ENCODE data around the gene ANAPC2.

ANAPC2 gene

DNA sequence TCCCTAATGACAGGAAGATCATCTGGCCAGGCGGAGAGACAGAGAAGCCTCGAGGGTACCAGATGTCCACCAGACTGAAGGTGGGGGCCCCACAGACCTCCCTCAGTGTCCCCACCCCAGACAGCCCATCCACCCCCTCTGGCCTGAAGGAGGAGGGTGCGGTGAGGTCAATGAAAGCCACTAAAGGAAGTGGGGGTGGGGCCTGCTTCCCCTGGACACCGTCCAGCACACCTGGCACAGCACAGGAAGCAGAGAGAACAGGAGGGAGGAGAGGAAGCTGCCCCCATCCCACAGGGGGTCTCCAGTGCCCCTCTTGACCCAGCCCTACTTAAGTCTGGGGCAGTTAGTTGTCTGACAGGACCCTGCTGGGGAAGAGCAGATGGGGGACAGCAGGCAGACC lies 29.7 kb downstream of the ANAPC2 start:
- in situ Hi-C loops (cut with HindIII; ENCODE audit: low pct_ligation_motif_present, low pct_unique_long_range_greater_than_20kb, low sequenced_read_pairs), result no loop called here
- no peak for DNase-seq

DNA sequence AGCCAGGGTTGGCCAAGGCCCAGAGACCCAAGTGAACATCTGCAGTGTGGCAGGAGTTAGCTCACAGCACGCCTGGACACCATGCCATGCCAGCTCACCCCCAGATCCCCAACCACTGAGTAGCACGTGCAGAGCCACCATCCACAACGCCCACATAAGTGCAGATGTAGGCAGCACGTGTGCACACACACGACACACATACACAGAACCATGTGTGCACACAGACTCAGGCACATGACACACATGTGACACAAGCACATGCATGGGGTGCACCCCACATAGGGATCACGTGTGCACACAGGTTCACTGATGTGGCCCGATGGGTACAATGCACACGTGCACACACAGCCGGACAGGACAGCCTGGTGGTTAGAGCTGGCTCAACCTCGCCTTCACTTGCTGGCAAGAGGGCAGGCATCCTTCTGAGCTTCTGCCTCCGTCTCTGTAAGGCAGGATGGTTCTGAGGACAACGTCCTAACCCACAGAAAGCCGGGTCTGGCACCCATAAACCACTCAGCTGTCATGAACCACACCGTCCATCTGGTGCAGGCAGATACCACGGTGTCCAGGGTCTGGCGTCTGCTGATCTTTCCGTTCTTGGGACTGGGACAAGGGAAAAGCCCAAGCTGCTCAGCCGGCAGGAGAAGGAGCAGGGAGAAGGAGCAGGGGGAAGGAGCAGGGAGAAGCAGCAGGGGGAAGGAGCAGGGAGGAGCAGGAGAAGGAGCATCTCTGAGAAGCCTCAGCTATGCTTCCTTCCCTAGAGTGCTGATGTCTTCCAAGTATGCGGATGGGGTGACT lies 30.5 kb downstream of the ANAPC2 start:
- in situ Hi-C loops (cut with HindIII; ENCODE audit: low pct_ligation_motif_present, low pct_unique_long_range_greater_than_20kb, low sequenced_read_pairs), result no loop called here
- DNase-seq, result no peak

DNA sequence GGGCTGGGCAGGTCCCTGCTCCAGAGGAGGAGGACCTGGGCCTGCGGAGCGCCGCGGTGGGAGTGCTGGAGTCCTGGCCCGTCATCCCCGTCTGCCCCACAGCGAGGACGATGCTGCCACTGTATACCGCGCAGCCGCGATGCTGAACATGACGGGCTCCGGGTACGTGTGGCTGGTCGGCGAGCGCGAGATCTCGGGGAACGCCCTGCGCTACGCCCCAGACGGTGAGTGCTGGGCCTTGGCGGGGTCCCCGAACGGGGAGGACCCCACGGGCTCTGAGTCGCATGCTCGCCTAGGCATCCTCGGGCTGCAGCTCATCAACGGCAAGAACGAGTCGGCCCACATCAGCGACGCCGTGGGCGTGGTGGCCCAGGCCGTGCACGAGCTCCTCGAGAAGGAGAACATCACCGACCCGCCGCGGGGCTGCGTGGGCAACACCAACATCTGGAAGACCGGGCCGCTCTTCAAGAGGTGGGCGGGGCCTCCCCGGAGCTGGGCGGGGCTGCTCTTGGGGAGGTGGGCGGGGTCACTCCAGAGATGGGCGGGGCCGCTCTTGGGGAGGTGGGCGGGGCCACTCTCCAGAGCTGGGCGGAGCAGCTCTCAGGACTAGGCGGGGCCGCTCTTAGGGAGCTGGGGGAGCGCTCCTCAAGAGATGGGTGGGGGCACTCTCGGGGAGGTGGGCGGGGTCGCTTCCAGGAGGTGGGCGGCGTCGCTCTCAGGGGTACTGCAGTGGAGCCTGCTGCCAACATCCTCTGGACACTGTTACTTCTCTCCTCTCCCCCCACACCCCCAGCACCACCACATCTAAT lies 31.6 kb downstream of the ANAPC2 start:
- in situ Hi-C loops (cut with HindIII; ENCODE audit: low pct_ligation_motif_present, low pct_unique_long_range_greater_than_20kb, low sequenced_read_pairs), result no loop called here
- no peak for DNase-seq

DNA sequence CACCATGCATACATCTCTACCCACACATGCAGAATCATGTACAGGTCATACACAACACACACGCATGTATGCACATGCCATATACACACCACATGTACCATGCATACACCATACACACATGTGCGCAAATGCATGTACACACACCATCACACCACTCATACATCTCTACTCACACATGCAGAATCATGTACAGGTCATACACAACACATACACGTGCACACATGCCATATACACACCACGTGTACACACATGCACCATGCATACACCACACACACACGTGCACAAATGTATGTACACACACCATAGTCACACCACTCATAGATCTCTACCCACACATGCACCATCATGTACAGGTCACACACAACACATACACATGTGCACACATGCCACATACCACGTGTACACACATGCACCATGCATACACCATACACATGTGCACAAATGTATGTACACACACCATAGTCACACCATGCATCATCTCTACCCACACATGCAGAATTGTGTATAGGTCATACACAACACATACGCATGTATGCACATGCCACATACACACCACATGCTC lies 35.4 kb downstream of the ANAPC2 start:
- no peak for DNase-seq
- in situ Hi-C loops (cut with HindIII; ENCODE audit: low pct_ligation_motif_present, low pct_unique_long_range_greater_than_20kb, low sequenced_read_pairs), result no loop called here

DNA sequence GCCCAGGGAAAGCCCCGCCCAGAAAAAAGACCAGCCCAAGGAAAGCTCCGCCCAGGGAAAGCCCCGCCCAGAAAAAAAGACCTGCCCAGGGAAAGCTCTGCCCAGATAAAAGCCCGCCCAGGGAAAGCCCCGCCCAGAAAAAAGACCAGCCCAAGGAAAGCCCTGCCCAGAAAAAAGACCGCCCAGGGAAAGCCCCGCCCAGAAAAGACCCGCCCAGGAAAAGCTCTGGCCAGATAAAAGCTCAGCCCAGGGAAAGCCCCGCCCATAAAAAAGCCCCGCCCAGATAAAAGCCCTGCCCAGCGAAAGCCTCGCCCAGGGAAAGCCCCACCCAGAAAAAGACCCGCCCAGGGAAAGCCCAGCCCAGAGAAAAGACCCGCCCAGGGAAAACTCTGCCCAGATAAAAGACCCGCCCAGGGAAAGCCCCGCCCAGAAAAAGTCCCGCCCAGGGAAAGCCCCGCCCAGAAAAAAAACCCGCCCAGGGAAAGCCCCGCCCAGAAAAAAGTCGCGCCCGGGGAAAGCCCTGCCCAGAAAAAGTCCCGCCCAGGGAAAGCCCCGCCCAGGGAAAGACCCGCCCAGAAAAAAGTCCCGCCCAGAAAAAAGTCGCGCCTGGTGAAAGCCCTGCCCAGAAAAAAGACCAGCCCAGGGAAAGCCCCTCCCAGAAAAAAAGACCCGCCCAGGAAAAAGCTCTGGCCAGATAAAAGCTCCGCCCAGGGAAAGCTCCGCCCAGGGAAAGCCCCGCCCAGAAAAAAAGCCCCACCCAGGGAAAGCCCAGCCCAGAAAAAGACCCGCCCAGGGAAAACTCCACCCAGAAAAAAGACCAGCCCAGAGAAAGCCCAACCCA lies 37.5 kb downstream of the ANAPC2 start:
- in situ Hi-C loops (cut with HindIII; ENCODE audit: low pct_ligation_motif_present, low pct_unique_long_range_greater_than_20kb, low sequenced_read_pairs), result no loop called here
- DNase-seq, result peak; percentile 51

DNA sequence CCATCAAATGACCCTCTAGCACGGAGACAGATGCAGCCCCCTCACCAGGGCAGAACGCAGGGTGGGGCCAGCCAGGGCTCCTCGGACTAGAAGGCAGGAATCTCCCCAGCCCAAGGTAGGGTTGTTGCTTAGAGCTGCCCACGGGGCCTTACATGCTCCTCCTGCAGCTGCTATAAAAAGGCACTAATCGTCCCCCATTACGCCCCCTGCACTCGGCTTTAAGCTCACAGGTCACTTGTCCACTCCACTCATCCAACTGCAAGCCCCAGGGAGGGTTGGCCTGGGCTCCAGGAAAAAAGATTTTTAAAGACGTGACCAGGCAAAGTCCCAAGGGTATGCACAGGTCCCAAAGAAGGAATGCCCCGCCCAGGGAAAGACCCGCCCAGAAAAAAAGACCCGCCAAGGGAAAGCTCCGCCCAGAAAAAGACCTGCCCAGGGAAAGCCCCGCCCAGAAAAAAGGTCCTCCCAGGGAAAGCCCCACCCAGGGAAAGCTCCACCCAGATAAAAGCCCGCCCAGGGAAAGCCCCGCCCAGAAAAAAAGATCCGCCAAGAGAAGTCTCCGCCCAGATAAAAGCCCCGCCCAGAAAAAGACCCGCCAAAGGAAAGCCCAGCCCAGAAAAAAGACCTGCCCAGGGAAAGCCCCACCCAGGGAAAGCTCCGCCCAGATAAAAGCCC lies 38.3 kb downstream of the ANAPC2 start:
- DNase-seq, result no peak
- in situ Hi-C loops (cut with HindIII; ENCODE audit: low pct_ligation_motif_present, low pct_unique_long_range_greater_than_20kb, low sequenced_read_pairs), result no loop called here

DNA sequence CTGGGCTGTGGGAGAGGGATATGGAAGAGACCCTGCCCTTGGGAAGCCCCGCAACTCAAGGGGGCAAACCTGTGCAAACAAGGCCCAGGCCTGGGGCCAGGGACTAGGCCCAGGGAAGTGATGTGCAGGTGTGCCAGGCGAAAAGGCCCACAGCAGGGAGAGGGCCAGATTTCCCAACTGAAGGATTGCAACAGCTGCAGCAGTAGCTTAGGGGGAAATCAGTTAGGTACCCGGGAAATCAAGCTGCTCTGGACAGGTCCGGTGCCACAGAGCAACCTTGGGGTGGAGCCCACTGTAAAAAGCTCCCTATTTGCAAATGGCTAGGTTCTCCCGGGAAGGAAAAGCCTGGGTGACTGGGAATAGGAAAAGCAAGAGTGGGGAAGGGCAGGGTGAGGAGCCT lies 39.0 kb downstream of the ANAPC2 start:
- in situ Hi-C loops (cut with HindIII; ENCODE audit: low pct_ligation_motif_present, low pct_unique_long_range_greater_than_20kb, low sequenced_read_pairs), result no loop called here
- DNase-seq, result no peak

DNA sequence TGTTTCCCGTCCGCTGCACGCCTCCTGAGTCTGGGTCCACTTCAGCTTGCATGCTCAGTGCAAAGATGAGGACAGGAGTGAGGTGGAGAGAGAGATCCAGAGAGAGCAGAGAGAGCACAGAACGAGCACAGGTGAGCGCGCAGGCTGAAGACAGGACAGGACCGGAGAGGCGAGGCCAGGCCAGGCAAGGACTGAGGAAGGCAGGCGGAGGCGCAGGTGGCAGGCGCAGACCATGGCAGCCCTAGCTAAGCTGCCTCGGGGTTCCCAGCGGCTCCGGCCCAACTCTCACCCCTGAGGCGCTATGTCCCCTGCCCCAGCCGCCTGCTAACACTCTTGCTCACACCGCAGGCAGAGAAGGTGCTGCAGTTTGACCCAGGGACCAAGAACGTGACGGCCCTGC lies 39.7 kb downstream of the ANAPC2 start:
- in situ Hi-C loops (cut with HindIII; ENCODE audit: low pct_ligation_motif_present, low pct_unique_long_range_greater_than_20kb, low sequenced_read_pairs), result no loop called here
- no peak for DNase-seq

DNA sequence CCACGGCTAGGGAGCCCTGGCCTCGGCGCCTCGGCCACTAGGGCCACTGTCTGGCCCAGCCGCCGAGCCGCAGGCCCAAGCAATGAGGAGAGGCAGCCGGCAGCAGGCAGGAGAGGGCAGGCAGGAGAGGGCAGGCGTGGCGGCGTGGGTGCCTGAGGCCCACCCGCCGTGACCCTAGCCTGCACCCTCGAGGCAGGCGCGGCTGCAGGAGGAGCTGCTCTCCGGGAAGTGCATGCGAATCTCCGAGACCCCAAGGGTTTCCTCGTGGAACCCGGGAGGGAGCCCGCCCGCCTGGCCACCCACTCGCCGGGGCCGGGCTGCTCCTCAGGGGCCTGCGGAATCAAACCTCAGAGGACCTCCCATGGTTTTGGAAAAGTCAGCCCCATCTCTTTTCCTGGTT lies 40.1 kb downstream of the ANAPC2 start:
- no peak for DNase-seq
- in situ Hi-C loops (cut with HindIII; ENCODE audit: low pct_ligation_motif_present, low pct_unique_long_range_greater_than_20kb, low sequenced_read_pairs), result no loop called here

DNA sequence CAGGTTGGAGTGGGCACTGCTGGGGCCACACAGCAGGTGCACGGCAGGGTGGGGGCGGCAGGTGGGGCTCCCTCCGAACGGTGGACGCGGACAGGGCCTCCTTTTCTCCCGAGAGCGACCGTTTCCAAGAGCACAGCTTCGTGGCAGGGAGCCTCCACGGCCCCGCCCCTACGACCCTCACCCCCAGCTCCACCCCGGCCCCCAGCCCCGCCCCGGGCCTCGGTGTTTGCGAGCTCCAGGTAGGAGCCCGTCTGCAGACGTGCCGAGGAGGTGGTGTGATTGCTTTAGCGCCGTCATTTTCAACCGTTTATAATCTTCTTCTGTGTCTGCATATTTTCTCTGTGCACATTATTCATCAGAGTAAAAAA lies 40.6 kb downstream of the ANAPC2 start:
- in situ Hi-C loops (cut with HindIII; ENCODE audit: low pct_ligation_motif_present, low pct_unique_long_range_greater_than_20kb, low sequenced_read_pairs), result no loop called here
- no peak for DNase-seq

DNA sequence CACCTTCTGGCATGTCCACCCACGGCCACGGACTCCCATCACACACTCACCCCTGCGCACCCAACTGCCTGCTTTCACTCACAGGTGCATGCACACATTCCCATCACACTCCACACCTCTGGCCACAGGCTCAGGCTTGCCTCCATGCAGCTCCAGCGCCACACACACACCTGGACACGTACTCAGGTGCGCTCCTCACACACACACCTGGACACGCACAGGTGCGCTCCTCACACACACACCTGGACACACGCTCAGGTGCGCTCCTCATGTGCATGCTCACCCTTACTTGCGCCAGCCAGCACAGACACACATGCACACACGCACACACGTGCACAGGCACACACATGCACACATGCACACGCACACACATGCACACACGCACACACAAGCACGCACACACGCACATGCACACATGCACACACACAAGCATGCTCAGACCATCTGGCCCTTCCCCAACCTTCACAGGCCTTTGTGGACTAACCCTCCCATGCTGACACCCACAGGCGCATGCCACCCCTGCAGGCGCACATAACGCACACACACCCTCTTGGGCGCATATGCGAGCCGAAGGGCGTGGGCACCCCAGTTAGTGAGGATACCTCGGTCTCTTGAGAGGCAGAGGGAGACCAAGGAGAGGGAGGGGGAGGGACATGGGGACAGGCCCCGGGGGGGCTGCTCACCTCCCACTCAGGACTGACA lies 41.1 kb downstream of the ANAPC2 start:
- in situ Hi-C loops (cut with HindIII; ENCODE audit: low pct_ligation_motif_present, low pct_unique_long_range_greater_than_20kb, low sequenced_read_pairs), result no loop called here
- no peak for DNase-seq

DNA sequence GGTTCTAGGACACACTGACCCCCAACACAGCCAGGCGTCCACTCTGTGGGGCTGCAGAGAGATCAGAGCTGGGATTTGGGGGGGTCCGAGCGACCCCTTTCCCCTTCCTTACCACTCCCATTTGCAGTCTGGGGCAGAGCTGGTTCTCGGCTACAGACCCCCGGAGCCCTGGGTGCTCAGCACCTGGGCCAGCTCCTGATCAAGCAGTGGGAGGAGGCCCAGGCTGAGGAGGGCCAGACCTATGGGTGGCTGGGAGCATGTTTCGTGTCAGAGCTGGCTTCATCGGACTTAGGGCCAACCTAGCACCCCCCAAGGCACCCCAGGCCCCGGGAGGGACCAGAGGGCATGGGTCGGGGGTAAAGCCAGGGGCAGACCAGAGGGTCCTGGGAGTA lies 41.8 kb downstream of the ANAPC2 start:
- in situ Hi-C loops (cut with HindIII; ENCODE audit: low pct_ligation_motif_present, low pct_unique_long_range_greater_than_20kb, low sequenced_read_pairs), result no loop called here
- DNase-seq, result peak; percentile 14

DNA sequence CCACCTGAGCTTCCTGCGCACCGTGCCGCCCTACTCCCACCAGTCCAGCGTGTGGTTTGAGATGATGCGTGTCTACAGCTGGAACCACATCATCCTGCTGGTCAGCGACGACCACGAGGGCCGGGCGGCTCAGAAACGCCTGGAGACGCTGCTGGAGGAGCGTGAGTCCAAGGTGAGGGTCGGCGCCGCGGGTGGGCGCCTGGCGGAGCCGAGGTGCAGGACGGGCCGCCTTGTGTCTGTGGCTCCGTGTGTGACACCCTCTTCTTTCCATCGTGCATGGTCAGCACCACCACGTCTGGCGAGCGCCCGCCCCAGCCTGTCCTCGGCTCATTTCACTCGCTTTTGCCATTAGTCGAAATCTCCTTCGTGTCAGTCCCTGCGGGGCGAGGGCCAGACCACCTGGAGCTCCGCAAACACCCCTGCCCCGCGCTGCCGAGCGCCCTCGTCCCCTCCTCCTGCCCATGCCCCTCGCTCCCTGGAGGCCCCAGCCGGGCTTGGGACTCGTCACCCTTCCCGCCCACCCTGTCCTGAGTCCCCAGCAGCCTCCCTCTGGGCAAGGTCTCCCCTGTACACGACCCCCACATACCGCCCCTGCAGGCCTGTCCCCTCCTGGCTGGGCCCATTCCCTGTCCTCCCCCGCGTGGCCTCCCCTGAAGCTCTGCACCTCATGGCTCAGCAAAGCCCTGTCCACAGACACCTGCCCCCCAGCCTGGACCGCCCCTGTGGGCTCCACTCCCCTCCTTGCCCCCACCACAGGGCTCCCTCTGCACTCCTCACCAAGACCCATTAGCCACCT lies 42.4 kb downstream of the ANAPC2 start:
- no peak for DNase-seq
- in situ Hi-C loops (cut with HindIII; ENCODE audit: low pct_ligation_motif_present, low pct_unique_long_range_greater_than_20kb, low sequenced_read_pairs), result no loop called here

DNA sequence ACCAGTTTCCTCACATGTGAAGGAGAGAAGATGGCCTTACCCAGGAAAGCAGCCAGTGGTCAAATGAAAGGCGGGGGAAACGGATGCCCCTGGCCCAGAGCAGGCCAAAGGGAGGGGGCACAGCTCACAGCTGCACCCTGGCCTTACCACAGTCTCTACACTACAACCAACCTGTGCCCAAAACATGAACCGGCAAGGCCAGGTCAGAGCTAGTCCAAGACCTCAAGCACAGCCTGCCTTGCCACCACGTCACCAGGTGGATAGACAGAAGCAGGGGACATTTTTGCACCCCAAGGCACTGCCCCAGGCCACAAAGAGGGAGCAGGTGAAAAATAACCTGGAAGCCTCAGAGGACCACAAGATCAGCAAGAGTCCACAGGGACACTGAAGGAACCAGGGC lies 44.9 kb downstream of the ANAPC2 start:
- no peak for DNase-seq
- in situ Hi-C loops (cut with HindIII; ENCODE audit: low pct_ligation_motif_present, low pct_unique_long_range_greater_than_20kb, low sequenced_read_pairs), result no loop called here

DNA sequence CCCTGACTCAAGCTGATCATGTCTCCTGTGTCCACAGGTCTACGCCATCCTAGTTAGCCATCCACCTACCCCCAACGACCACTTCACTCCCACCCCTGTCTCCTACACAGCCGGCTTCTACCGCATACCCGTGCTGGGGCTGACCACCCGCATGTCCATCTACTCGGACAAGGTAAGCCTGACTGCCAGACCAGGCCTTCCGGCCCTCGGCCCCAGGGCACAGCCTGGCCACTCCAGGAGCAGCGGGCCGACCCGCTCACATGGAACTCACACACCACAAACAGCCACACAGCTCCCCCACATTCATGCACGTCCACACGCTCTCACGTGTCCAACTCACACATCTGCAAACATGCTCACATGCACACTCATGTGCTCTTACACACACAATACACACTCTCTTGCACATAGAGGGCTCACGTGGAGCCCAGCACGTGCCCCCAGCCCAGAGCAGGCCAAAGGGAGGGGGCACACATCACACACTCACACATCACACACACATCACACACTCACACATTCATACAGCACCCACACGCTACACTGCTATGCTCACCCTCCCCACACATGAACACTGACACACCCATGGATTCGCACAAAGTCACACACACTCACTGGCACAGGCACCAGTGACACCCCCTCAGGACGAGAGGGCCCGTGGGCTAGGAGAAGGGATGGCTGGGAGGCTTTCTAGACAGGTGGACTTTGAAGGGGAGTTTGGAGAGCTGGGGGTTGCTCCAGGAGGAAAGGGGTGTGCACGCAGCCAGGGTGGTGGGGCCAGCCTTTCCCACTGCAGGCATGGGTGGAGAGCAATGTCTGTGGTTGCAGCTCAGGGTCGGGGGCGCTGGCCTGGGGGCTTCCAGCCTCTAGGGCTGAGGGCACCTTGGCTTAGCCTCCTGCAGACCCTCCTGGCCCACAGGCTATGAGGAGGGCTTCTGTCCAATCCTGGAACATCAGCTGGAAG lies 46.1 kb downstream of the ANAPC2 start:
- in situ Hi-C loops (cut with HindIII; ENCODE audit: low pct_ligation_motif_present, low pct_unique_long_range_greater_than_20kb, low sequenced_read_pairs), result no loop called here
- no peak for DNase-seq

Data from ACHN (cell line).